ENCODE data around the gene MIEN1.
"Not testable (repeated sequence)": the region's sequence is repeated elsewhere in the genome, so short reads cannot be mapped to it uniquely, and the experiment has no call there.

MIEN1 gene

GRCh38 chr17:39755554-39756379, 25.4 kb upstream of the MIEN1 start:
- DNase-seq: no peak

DNA sequence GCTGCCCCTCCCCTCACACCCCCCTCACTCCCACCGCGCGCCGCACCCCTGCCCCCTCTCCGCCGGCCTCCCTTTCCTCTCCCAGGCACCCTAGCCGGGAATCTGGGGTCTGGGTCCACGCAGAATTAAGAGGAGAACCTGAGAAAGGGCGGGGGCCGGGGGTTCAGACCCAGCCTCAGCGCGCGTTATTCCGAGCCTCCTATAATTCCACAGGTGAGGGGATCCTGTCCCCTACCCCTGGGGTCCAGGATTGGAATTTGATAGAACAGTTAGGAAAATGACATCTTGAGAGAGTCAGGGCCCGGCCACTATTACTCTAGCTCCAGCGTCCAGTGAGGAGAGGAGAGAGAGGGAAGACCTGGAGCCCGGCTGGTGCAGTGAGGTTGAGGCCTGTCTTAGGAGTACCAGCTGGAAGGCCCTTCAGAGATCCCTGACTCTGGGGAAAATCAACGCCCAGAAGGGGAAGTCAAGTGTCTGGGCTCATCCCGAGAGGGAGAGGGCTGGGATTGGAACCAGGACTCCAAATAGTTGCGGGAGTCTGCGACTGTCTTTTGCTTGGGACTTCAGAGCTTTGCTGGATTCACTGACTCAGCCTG, 24.7 kb upstream of the MIEN1 start:
- DNase-seq: peak; percentile 34

DNA sequence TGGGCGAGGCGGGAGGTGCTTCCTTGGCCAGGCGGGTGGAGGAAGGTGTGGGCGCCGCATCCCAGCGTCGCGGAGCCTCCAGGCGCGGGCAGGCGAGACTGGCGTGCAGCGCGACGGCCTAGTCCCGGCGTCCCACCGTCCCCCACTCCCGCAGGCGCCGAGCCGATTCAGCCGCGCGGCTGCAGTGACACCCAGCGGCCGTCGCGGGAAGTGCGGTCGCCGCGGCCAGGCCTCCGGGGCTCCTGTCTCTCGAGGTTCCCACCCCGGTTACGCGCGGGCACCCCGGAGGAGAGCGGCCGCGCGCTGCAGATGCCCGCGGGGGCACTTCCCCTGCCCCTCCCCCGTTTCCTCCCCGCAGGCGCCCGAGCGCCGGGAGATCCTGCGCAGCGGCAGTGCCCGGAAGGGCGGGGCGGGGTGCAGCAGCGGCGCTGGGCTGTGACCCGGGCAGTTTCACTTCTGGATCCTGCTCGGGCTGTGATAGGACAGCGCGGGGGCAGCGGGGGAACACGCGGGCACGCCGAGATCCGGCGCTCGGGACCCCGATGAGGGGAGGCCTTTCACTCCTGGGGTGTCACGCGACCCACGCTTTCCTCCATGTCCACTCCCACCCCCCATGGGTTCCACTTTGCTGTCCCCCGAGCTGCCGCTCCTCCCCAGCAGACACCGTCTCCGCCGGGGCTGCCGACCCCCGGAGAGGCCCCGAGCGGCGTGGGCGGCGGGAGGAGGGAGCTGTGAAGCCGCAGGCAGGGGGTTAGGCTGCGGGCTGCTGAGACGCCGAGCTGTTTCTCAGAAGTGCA, 24.0 kb upstream of the MIEN1 start:
- DNase-seq: peak; percentile 89

GRCh38 chr17:39753514-39754160, 23.3 kb upstream of the MIEN1 start:
- DNase-seq: peak; percentile 71

- DNase-seq: no peak
These were observed 22.0 kb upstream of the MIEN1 start for GRCh38 chr17:39752241-39752881.

DNA sequence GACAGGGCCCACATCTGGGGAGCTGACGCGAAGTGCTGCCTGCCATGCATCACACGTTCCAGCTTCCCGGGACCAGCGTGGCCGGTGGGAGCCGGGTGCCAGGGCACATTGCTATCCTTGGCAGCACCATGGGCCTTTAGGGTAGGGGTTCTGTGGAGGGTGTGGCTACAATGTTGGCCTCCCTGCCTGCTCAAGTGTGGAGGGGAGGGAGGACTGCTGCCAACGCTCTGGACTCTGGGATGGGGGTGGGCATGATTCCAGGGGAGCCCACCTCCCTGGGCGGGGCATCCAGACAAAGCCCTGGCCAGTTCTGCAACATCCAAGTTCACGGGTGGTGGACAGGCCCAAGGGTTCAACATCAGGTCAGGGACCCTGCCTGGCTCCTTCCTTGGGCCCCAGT, 21.3 kb upstream of the MIEN1 start:
- no peak for DNase-seq

GRCh38 chr17:39751016-39751543, 20.7 kb upstream of the MIEN1 start:
- no peak for DNase-seq

DNA sequence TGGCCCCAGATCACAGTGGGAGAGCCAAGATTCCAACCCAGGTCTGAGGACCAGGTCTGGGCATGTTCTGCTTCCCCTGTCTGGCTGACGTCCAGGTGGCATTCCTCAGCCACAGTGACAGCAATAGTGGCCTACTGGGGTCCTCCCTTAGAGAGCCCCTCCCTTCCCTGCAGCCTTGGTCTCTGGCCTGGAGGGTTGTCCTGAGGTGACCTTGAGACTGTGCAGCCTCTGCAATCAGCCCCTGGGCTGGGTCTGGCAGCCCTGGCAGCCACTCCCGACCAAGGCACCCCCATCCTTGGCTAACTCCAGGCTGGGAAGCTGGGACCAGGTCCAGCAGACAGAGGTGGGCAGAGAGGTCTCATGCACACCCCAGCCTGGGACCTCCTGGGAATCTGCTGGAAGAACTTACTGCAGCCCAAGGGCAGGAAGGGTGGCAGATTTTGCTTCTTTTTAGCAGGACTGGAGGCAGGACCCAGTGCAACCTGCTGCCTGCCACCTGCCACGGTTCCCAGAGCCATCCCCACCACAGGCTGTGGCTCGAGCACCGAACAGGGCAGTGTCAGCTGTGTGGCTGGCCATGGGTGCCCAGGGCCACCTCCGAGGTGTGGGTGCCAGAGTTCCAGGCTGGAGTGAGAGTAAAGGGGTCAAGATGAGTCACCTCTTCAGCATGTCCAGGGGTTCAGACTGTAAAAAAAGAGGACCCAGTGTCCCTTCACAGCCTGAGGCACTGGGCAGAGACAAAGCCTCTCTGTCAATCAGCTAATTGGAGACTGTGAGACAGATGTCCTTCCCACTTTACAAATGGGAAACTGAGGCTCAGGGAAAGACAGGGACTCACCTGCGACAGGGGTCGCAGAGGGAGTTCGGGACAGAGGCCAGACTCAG, 20.0 kb upstream of the MIEN1 start:
- DNase-seq: peak; percentile 22

- not testable (repeated sequence) for DNase-seq
These were observed 18.2 kb upstream of the MIEN1 start for GRCh38 chr17:39748444-39749034.

- DNase-seq: no peak
These were observed 17.4 kb upstream of the MIEN1 start for GRCh38 chr17:39747745-39748144.

DNA sequence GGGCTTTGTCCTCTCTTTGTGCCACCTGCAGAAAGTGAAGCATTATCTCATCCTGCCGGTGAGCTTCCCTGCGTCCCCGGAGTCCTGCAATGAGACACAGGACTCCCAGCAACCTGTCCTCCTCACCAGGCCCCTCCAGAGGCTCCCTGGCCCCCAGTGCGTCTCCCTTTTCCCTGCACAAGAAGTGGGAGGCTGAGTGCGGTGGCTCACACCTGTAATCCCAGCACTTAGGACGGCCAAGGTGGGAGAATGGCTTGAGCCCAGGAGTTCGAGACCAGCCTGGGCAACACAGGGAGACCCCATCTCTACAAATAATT, 15.8 kb upstream of the MIEN1 start:
- DNase-seq: no peak

DNA sequence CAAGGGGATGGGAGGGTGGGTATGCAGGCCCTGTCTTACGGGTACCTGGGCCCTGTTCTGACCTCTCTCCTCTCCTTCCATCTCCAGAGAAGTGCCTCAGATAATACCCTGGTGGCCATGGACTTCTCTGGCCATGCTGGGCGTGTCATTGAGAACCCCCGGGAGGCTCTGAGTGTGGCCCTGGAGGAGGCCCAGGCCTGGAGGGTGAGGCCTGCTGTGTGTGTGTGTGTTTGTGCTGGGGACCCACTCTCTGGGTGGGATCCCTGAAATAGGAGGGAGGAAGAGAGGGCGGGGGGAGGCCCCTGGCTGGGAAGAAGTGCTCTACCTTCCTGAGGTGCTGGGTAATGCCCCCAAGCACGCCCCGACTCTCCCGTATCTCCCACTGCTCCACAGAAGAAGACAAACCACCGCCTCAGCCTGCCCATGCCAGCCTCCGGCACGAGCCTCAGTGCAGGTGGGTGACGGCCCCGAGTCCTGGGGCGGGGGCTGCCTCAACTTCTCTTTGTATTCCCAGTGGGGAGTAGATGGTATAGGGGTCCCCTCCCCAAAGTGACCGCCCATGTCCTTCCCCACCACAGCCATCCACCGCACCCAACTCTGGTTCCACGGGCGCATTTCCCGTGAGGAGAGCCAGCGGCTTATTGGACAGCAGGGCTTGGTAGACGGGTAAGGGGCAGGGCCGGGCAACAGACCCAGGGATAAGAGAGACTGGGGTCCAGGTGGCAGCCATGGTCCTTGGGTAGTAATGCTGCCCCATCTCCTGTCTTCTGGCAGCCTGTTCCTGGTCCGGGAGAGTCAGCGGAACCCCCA, 15.2 kb upstream of the MIEN1 start:
- DNase-seq: no peak

GRCh38 chr17:39744836-39745215, 14.5 kb upstream of the MIEN1 start:
- DNase-seq: no peak

GRCh38 chr17:39744075-39744835, 13.9 kb upstream of the MIEN1 start:
- no peak for DNase-seq

GRCh38 chr17:39742856-39743436, 12.6 kb upstream of the MIEN1 start:
- no peak for DNase-seq

DNA sequence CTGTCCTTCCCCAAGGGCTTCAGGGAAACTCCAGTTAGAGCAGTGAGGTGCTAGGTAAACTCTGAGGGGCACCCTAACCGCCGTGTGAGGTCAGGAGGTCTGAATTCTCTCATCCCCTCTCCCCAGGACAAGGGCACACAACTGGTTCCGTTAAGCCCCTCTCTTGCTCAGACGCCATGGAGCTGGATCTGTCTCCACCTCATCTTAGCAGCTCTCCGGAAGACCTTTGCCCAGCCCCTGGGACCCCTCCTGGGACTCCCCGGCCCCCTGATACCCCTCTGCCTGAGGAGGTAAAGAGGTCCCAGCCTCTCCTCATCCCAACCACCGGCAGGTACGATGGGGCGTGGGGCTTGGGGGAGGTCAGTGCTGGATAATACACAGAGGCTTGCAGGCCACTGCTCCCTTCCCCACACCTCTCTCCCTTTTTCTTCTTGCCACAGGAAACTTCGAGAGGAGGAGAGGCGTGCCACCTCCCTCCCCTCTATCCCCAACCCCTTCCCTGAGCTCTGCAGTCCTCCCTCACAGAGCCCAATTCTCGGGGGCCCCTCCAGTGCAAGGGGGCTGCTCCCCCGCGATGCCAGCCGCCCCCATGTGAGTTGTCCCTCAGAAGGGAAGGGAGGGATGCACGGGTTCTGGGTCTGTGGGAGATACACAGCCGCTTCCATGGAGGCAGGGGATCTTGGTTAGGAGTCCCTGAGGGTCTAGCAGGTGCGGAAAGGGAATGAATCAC, 12.0 kb upstream of the MIEN1 start:
- no peak for DNase-seq

DNA sequence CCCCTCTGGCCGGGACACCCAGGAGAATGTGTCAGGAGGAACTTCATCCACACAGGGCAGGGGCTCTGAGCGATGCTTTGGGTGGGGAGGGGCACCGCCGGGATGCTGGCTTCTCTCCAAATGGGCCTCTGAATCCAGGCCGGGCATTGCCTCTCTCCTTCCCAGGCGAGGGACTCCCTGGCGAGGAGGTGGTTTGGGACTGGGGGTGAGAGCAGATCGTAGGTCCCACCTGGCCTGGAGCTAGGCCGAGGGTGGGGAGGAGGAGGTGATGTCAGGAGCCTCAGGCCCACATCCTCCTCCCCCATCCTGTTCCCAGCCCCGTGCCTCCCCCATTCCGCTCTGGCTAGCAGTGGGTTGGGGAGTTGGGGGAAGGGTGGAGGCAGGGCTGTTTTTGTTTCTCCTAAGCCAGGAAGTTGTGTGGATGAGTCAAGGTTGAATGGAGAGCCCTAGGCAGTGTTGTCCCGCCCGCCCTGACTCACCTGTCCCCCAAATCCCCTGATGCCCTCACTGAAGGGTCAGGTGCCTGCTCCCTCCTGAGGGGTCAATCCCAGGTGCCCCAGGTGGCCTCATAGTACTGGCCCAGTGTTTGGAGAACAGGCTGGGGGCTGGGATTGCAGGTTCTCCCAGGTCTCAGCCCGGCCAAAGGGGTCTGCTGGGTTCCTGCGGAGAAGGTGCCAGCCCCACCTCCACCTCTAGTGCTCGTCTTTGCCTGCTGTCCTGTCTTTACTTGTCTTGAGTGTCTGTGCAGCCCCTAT, 10.2 kb upstream of the MIEN1 start:
- peak; percentile 66 for DNase-seq
